GM13977 (cell line): ENCODE results near the gene DLG5.
A peak's percentile ranks its signal among the peaks of the same experiment; 100 is the strongest.

Source experiments
- DNase-seq: peaks from one replicate; pipeline ENCODE4 v3.0.0; 2012; ENCODE audit warnings: low spot score
- in situ Hi-C: fragments of 300-500 bp; cut with MboI; formaldehyde crosslinking; loops from one replicate; pipeline ENCODE4 v1.12.0; 2022; ENCODE audit warnings: low sequenced_read_pairs, low pct_unique_long_range_greater_than_20kb, mixed read lengths, inconsistent platforms; ENCODE audit not compliant: unreplicated experiment
- TF ChIP-seq, protein P1 (sequence below): IDR thresholded peaks from 2 replicates; pipeline ENCODE4 v1.5.1; 2012; ENCODE audit warnings: mild to moderate bottlenecking, control low read depth; ENCODE audit not compliant: insufficient read depth; ENCODE audit errors: extremely low read depth, missing control alignments

The DLG5 gene

GRCh38 chr10:77800738-77801266 lies 125.8 kb downstream of the DLG5 start:
- TF ChIP-seq, protein P1, sequence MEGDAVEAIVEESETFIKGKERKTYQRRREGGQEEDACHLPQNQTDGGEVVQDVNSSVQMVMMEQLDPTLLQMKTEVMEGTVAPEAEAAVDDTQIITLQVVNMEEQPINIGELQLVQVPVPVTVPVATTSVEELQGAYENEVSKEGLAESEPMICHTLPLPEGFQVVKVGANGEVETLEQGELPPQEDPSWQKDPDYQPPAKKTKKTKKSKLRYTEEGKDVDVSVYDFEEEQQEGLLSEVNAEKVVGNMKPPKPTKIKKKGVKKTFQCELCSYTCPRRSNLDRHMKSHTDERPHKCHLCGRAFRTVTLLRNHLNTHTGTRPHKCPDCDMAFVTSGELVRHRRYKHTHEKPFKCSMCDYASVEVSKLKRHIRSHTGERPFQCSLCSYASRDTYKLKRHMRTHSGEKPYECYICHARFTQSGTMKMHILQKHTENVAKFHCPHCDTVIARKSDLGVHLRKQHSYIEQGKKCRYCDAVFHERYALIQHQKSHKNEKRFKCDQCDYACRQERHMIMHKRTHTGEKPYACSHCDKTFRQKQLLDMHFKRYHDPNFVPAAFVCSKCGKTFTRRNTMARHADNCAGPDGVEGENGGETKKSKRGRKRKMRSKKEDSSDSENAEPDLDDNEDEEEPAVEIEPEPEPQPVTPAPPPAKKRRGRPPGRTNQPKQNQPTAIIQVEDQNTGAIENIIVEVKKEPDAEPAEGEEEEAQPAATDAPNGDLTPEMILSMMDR, result no peak
- in situ Hi-C loops, result no loop called here
- peak; percentile 30 for DNase-seq

DNA sequence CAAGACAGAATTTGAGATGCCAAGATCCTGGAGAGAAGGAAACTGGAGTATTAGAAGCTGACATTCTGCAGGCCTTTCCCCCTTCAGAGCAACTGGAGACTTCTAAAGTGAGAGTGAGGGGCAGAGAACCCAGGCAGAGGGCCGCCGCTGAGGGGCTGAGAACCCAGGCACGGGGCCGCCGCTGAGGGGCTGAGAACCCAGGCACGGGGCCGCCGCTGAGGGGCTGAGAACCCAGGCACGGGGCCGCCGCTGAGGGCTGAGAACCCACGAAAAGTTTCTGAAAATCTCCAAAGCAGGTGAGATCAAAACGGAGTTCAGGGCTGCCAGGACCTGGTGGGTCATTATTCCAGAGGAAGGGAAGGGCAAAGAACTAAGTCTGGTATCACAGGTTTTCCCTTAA lies 126.2 kb downstream of the DLG5 start:
- TF ChIP-seq, protein P1, result no peak
- in situ Hi-C loops, result no loop called here
- no peak for DNase-seq

GRCh38 chr10:77799352-77799751 lies 127.2 kb downstream of the DLG5 start:
- DNase-seq, result no peak
- in situ Hi-C loops, result no loop called here
- TF ChIP-seq, protein P1, result no peak

DNA sequence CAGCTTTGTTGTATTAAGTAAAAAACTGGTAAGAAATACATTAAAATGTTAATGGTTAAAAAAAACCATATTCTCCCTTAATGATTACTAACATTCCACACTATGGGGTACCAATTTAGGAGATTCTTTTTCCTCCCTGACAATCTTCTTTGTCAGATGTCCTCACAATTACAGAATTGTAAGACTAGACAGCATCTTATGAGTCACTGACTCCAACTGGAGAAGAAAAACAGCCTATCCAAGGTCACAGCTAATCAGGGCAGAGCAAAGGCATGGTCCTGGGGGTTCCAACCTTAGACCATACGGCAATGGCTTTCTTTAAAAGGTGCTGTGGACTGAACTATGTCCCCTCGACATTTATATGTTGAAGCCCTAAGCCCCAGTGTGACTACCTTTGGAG lies 127.6 kb downstream of the DLG5 start:
- in situ Hi-C loops, result no loop called here
- DNase-seq, result no peak
- TF ChIP-seq, protein P1, result no peak

DNA sequence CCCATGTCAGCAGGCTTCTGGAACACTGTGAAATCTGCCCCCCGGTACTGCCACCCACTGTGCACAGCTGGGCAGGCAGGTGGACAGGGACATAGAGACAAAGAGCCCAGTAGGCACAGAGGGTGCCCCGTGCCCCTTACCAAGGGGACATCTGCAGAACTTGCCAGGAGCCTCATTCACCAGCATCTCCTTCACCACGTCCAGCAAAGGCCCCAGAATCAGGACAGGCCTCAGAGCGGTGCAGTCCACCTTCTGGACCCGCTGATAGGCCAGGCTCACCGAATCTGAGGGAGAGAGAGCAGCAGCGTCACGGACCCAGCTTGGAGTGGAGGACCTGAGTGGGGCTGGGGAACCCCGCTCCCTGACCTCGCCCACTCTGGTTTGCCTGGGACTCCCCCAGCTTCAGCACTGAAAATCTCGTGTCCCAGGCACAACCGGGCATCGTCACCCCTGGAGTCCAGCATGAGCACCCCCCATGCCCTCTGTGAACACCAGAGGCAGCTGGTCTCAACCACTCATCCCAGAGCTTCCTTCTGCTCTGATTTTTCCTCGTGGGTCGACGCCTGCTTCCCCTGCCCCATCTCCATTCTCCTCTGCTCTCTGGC lies 130.1 kb downstream of the DLG5 start:
- TF ChIP-seq, protein P1, result no peak
- no peak for DNase-seq
- in situ Hi-C loops, result no loop called here

DNA sequence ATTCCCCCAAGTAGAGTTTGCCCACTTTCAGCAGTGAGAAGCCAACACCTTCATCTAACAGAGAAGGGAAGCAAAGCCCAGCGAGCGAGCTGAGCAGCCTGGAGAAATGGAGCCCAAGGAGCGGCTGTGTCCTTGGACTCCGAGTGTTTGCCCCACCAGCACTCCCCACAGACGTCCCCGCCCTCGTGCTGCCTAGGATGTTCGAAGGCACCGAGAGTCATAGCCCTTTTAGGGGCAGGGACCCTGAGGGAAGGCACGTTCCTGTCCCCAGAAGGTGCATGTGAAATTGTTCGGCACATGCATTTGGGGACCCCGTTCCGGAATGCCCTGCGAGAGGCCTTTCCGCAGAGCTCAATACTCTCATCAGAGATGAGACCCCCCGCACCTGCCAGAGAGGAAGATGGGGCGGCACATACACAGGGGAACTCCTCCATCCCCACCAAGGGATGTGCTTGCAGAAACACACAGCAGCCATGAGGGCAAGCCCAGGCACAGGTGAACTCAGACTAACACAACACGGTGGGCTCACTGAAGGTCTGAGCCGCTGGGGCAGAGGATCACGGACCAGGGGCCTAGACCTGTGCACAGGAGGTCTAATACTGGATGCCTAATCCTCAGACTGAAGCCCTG lies 131.0 kb downstream of the DLG5 start:
- DNase-seq, result no peak
- in situ Hi-C loops, result no loop called here
- TF ChIP-seq, protein P1, result no peak
